GM19397 (cell line): ENCODE data around the gene CDC6.

ENCODE experiments used
- ATAC-seq: cut with Tn5 transposase; IDR thresholded peaks from one replicate; pipeline ENCODE4 v1.9.1; 2021; ENCODE audit warnings: mild to moderate bottlenecking, moderate library complexity; ENCODE audit not compliant: unreplicated experiment

Gene CDC6

GRCh38 chr17:40321961-40322357, 34.3 kb downstream of the CDC6 start:
- no peak for ATAC-seq

GRCh38 chr17:40322358-40323315, 35.0 kb downstream of the CDC6 start:
- peak; percentile 33 for ATAC-seq

- ATAC-seq, result no peak
Observed at GRCh38 chr17:40323391-40324381, 36.0 kb downstream of the CDC6 start.

GRCh38 chr17:40325156-40326013, 37.7 kb downstream of the CDC6 start:
- ATAC-seq, result no peak

GRCh38 chr17:40326014-40326831, 38.5 kb downstream of the CDC6 start:
- no peak for ATAC-seq

GRCh38 chr17:40326832-40327199, 39.1 kb downstream of the CDC6 start:
- no peak for ATAC-seq

- no peak for ATAC-seq
Observed at GRCh38 chr17:40327244-40327729, 39.6 kb downstream of the CDC6 start.

GRCh38 chr17:40327735-40328385, 40.2 kb downstream of the CDC6 start:
- no peak for ATAC-seq

GRCh38 chr17:40328386-40328766, 40.7 kb downstream of the CDC6 start:
- no peak for ATAC-seq

- no peak for ATAC-seq
Observed at GRCh38 chr17:40329839-40330794, 42.4 kb downstream of the CDC6 start.

- ATAC-seq, result no peak
Observed at GRCh38 chr17:40330850-40331470, 43.3 kb downstream of the CDC6 start.

- no peak for ATAC-seq
Observed at GRCh38 chr17:40331743-40332641, 44.3 kb downstream of the CDC6 start.

GRCh38 chr17:40333781-40334448, 46.2 kb downstream of the CDC6 start:
- ATAC-seq, result no peak

GRCh38 chr17:40335620-40336019, 47.9 kb downstream of the CDC6 start:
- no peak for ATAC-seq

GRCh38 chr17:40337351-40337750, 49.7 kb downstream of the CDC6 start:
- no peak for ATAC-seq

GRCh38 chr17:40338058-40338457, 50.4 kb downstream of the CDC6 start:
- ATAC-seq, result no peak
